Urinary bladder (tissue), 4 donors: ENCODE data around the gene AK6. TPM values are rescaled to one million over a fixed set of nuclear protein-coding genes. Genes with fewer than 3 reads are reported as not detected.
"Not testable (repeated sequence)": the region's sequence is repeated elsewhere in the genome, so short reads cannot be mapped to it uniquely, and the experiment has no call there.

Experiments used
- DNase-seq: peaks from one replicate; pipeline ENCODE4 v3.0.0-alpha.2; 2015; ENCODE audit errors: extremely low spot score
- H3K27ac ChIP-seq: one replicate; pipeline ENCODE4 v1.5.1; 2013; ENCODE audit warnings: low read depth, mild to moderate bottlenecking, moderate library complexity
- H3K36me3 ChIP-seq: one replicate; pipeline ENCODE4 v1.6.1; 2013; ENCODE audit warnings: mild to moderate bottlenecking, moderate library complexity; ENCODE audit not compliant: insufficient read depth
- H3K4me1 ChIP-seq: one replicate; pipeline ENCODE4 v1.6.1; 2013; ENCODE audit warnings: mild to moderate bottlenecking, moderate library complexity; ENCODE audit not compliant: insufficient read depth
- H3K4me3 ChIP-seq: one replicate; pipeline ENCODE4 v1.5.1; 2013; ENCODE audit warnings: low read depth, low read length
- WGBS: extraction: QIAGEN DNeasy Blood & Tissue Kit; methylation state at CpG from one replicate; pipeline ENCODE4 v1.1.7; 2013; 5-methylcytosine and 5-hydroxymethylcytosine counted together
- polyA plus RNA-seq: library from polyadenylated mRNA; stranded (reverse); fragments of 200-250 nt; gene quantifications from one replicate; pipeline ENCODE4 v1.2.3, GENCODE V29; 2013
- total RNA-seq: library from RNA; depleted of rRNA; stranded (reverse); fragments of >200 nt; gene quantifications from one replicate; pipeline ENCODE4 v1.2.3, GENCODE V29; 2014
- donor health status: healthy with polysubstance abuse.
- donor health status: healthy.

The AK6 gene
- total RNA-seq (42.0 TPM), polyA plus RNA-seq (46.1 TPM)

GRCh38 chr5:69369340-69370121, at the start of gene AK6, which contains the start of the genes RAD17 and TAF9:
TSS of gene AK6 (minus strand) at chr5:69369520. CDS start at chr5:69369490, 30 bp downstream.
TSS of gene RAD17 (plus strand) at chr5:69369818. CDS start at chr5:69372209, 2,391 bp downstream.
TSS of gene TAF9 (minus strand) at chr5:69369520. CDS start at chr5:69365737, 3,783 bp downstream.
- Histone ChIP-seq H3K27ac (peak within 1 kb of the TSS; percentile 98), H3K4me1 (peaks cover 2% of the 10 kb centered on the region), H3K4me3 (peak within 1 kb of the TSS; percentile 75), H3K36me3 (peaks cover 4% of the 10 kb centered on the region)
- peak; percentile 83 for DNase-seq
- WGBS: under 1% methylated on average over 66 of the region's 66 CpGs

GRCh38 chr5:69418554-69418953, 49.2 kb upstream of the AK6 start:
- 93% methylated on average over 3 of the region's 3 CpGs for WGBS
- H3K4me3 ChIP-seq: no peak overlapping the region
- no peak overlapping the region for H3K27ac ChIP-seq

GRCh38 chr5:69416699-69417098, 47.4 kb upstream of the AK6 start:
- DNase-seq: no peak
- Histone ChIP-seq H3K27ac (no peak overlapping the region), H3K36me3 (no peaks in the 10 kb centered on the region), H3K4me3 (no peak overlapping the region), H3K4me1 (no peaks in the 10 kb centered on the region)

More at GRCh38 chr5:69418554-69418953, 49.2 kb upstream of the AK6 start:
- Histone ChIP-seq H3K4me1 (no peaks in the 10 kb centered on the region), H3K36me3 (no peaks in the 10 kb centered on the region)
- no peak for DNase-seq

GRCh38 chr5:69416180-69416579, 46.9 kb upstream of the AK6 start:
- H3K4me1 ChIP-seq: no peaks in the 10 kb centered on the region
- no peak for DNase-seq
- H3K27ac ChIP-seq: no peak overlapping the region
- WGBS: 85% methylated on average over 6 of the region's 6 CpGs
- no peak overlapping the region for H3K4me3 ChIP-seq
- peaks cover 2% of the 10 kb centered on the region for H3K36me3 ChIP-seq

GRCh38 chr5:69415584-69415958, 46.3 kb upstream of the AK6 start:
- 55% methylated on average over 18 of the region's 18 CpGs for WGBS
- H3K27ac ChIP-seq: peak overlapping the region; percentile 74

GRCh38 chr5:69414885-69415583, 45.7 kb upstream of the AK6 start, which contains the start of gene MARVELD2:
TSS of gene MARVELD2 (plus strand) at chr5:69415116. CDS start at chr5:69419386, 4,270 bp downstream.
- H3K4me3 ChIP-seq: peak within 1 kb of the TSS; percentile 63
- 16% methylated on average over 78 of the region's 78 CpGs for WGBS
- H3K36me3 ChIP-seq: peaks cover 2% of the 10 kb centered on the region
- peak within 1 kb of the TSS; percentile 74 for H3K27ac ChIP-seq
- no peaks in the 10 kb centered on the region for H3K4me1 ChIP-seq
- DNase-seq: peak; percentile 23

More at GRCh38 chr5:69415584-69415958, 46.3 kb upstream of the AK6 start:
- Histone ChIP-seq H3K4me3 (peak overlapping the region; percentile 63), H3K4me1 (no peaks in the 10 kb centered on the region), H3K36me3 (peaks cover 2% of the 10 kb centered on the region)
- DNase-seq: no peak

- DNase-seq: no peak
- Histone ChIP-seq H3K27ac (no peak overlapping the region), H3K36me3 (peaks cover 2% of the 10 kb centered on the region), H3K4me3 (no peak overlapping the region), H3K4me1 (no peaks in the 10 kb centered on the region)
- WGBS: 84% methylated on average over 15 of the region's 15 CpGs
Measured at GRCh38 chr5:69404659-69405330, 35.5 kb upstream of the AK6 start.

- Histone ChIP-seq H3K27ac (no peak overlapping the region), H3K4me3 (no peak overlapping the region), H3K4me1 (no peaks in the 10 kb centered on the region), H3K36me3 (peaks cover 5% of the 10 kb centered on the region)
- no peak for DNase-seq
Measured at GRCh38 chr5:69378376-69378775, 9.1 kb upstream of the AK6 start.

- 90% methylated on average over 4 of the region's 4 CpGs for WGBS
- Histone ChIP-seq H3K4me3 (no peak overlapping the region), H3K36me3 (no peaks in the 10 kb centered on the region), H3K4me1 (peaks cover 2% of the 10 kb centered on the region), H3K27ac (no peak overlapping the region)
- no peak for DNase-seq
Measured at GRCh38 chr5:69374911-69375446, 5.7 kb upstream of the AK6 start.

- no peak overlapping the region for H3K4me3 ChIP-seq
- no peak overlapping the region for H3K27ac ChIP-seq
- WGBS: 97% methylated on average over 5 of the region's 5 CpGs
- H3K36me3 ChIP-seq: no peaks in the 10 kb centered on the region
- no peak for DNase-seq
- peaks cover 2% of the 10 kb centered on the region for H3K4me1 ChIP-seq
Measured at GRCh38 chr5:69372394-69372793, 3.1 kb upstream of the AK6 start.

- WGBS: 1% methylated on average over 16 of the region's 16 CpGs
- not testable (repeated sequence) for H3K4me1 ChIP-seq, DNase-seq, H3K27ac ChIP-seq, H3K36me3 ChIP-seq
- H3K4me3 ChIP-seq: peak overlapping the region; percentile 75
Measured at GRCh38 chr5:69370335-69370734, 1.0 kb upstream of the AK6 start.

GRCh38 chr5:69368458-69369339, 621 bp downstream of the AK6 start:
- Histone ChIP-seq H3K36me3 (peaks cover 4% of the 10 kb centered on the region), H3K27ac (peak overlapping the region; percentile 98), H3K4me3 (peak overlapping the region; percentile 75), H3K4me1 (peaks cover 2% of the 10 kb centered on the region)
- peak; percentile 21 for DNase-seq
- 2% methylated on average over 39 of the region's 39 CpGs for WGBS
